H9 (cell line): ENCODE measurements around the gene PAK6. TPM values are rescaled to one million over a fixed set of nuclear protein-coding genes. Genes with fewer than 3 reads are reported as not detected.

Source experiments
- DNase-seq: peaks from one replicate; pipeline ENCODE4 v3.0.0-alpha.2; 2017
- H2AFZ ChIP-seq: one replicate; pipeline ENCODE4 v1.6.1; 2013; ENCODE audit warnings: mild to moderate bottlenecking, low read length, control low read depth, moderate library complexity
- H2AK5ac ChIP-seq: 2 replicates; pipeline ENCODE4 v1.6.1; 2013; ENCODE audit warnings: low read length, control low read depth, mixed read lengths; ENCODE audit not compliant: insufficient read length
- H2BK120ac ChIP-seq: one replicate; pipeline ENCODE4 v1.6.1; 2013; ENCODE audit warnings: low read depth, mild to moderate bottlenecking, low read length, control low read depth, inconsistent platforms; ENCODE audit not compliant: poor library complexity, severe bottlenecking
- H2BK12ac ChIP-seq: 2 replicates; pipeline ENCODE4 v1.6.1; 2013; ENCODE audit warnings: low read length, control low read depth, mixed read lengths, low read depth; ENCODE audit not compliant: insufficient read length
- H2BK15ac ChIP-seq: 2 replicates; pipeline ENCODE4 v1.6.1; 2013; ENCODE audit warnings: low read depth, low read length, control low read depth
- H2BK20ac ChIP-seq: one replicate; pipeline ENCODE4 v1.6.1; 2013; ENCODE audit warnings: low read depth, mild to moderate bottlenecking, low read length, control low read depth, inconsistent platforms; ENCODE audit not compliant: poor library complexity, severe bottlenecking
- H2BK5ac ChIP-seq: 2 replicates; pipeline ENCODE4 v1.6.1; 2013; ENCODE audit warnings: low read length, control low read depth, mixed read lengths; ENCODE audit not compliant: insufficient read length
- H3K14ac ChIP-seq: 2 replicates; pipeline ENCODE4 v1.6.1; 2013; ENCODE audit warnings: low read length, control low read depth; ENCODE audit not compliant: insufficient read depth
- H3K18ac ChIP-seq: 2 replicates; pipeline ENCODE4 v1.6.1; 2013; ENCODE audit warnings: low read depth, mild to moderate bottlenecking, mixed read lengths, low read length, control low read depth; ENCODE audit not compliant: insufficient read length
- H3K23ac ChIP-seq: 2 replicates; pipeline ENCODE4 v1.6.1; 2013; ENCODE audit warnings: low read length, control low read depth, mixed read lengths, low read depth; ENCODE audit not compliant: insufficient read length
- H3K23me2 ChIP-seq: 2 replicates; pipeline ENCODE4 v1.6.1; 2013; ENCODE audit warnings: low read depth, mild to moderate bottlenecking, mixed read lengths, low read length, control low read depth; ENCODE audit not compliant: insufficient read length, poor library complexity, severe bottlenecking
- H3K27ac ChIP-seq: 2 replicates; pipeline ENCODE4 v1.5.1; 2013; ENCODE audit warnings: low read length, control low read depth, mixed read lengths, low read depth; ENCODE audit not compliant: insufficient read length
- H3K27me3 ChIP-seq: 2 replicates; pipeline ENCODE4 v1.6.1; 2013; ENCODE audit warnings: low read length, control low read depth, inconsistent platforms; ENCODE audit not compliant: insufficient read depth
- H3K4ac ChIP-seq: 2 replicates; pipeline ENCODE4 v1.6.1; 2013; ENCODE audit warnings: low read depth, mild to moderate bottlenecking, control low read depth, inconsistent platforms, low read length, moderate library complexity
- H3K4me1 ChIP-seq: 2 replicates; pipeline ENCODE4 v1.6.1; 2013; ENCODE audit warnings: low read length, control low read depth, inconsistent platforms; ENCODE audit not compliant: insufficient read depth
- H3K4me2 ChIP-seq: 2 replicates; pipeline ENCODE4 v1.6.1; 2013; ENCODE audit warnings: low read length, control low read depth, mixed read lengths; ENCODE audit not compliant: insufficient read length, insufficient read depth
- H3K56ac ChIP-seq: 2 replicates; pipeline ENCODE4 v1.6.1; 2013; ENCODE audit warnings: low read depth, mild to moderate bottlenecking, mixed read lengths, low read length, control low read depth; ENCODE audit not compliant: insufficient read length
- H3K79me1 ChIP-seq: 2 replicates; pipeline ENCODE4 v1.6.1; 2013; ENCODE audit warnings: low read depth, mild to moderate bottlenecking, moderate library complexity, low read length, control low read depth, inconsistent platforms; ENCODE audit not compliant: insufficient read depth, poor library complexity, severe bottlenecking
- H3K79me2 ChIP-seq: 2 replicates; pipeline ENCODE4 v1.6.1; 2013; ENCODE audit warnings: low read length, control low read depth, inconsistent platforms; ENCODE audit not compliant: insufficient read depth
- H3K9ac ChIP-seq: 2 replicates; pipeline ENCODE4 v1.6.1; 2013; ENCODE audit warnings: low read length, control low read depth, mixed read lengths; ENCODE audit not compliant: insufficient read length; ENCODE audit errors: extremely low read depth
- H3K9me3 ChIP-seq: one replicate; pipeline ENCODE4 v1.6.1; 2013; ENCODE audit warnings: low read depth, low read length, inconsistent platforms; ENCODE audit not compliant: control insufficient read depth
- H3T11ph ChIP-seq: one replicate; pipeline ENCODE4 v1.6.1; 2013; ENCODE audit warnings: mild to moderate bottlenecking, low read length, control low read depth, inconsistent platforms
- H4K20me1 ChIP-seq: one replicate; pipeline ENCODE4 v1.6.1; 2013; ENCODE audit not compliant: control insufficient read depth, insufficient read length, insufficient read depth
- H4K5ac ChIP-seq: 2 replicates; pipeline ENCODE4 v1.6.1; 2013; ENCODE audit warnings: low read depth, mild to moderate bottlenecking, mixed read lengths, low read length, control low read depth; ENCODE audit not compliant: insufficient read length
- H4K8ac ChIP-seq: replicated peaks from 2 replicates; pipeline ENCODE4 v1.6.1; 2013; ENCODE audit warnings: low read length, control low read depth, mixed read lengths, low read depth; ENCODE audit not compliant: insufficient read length
- H4K91ac ChIP-seq: 2 replicates; pipeline ENCODE4 v1.6.1; 2013; ENCODE audit warnings: low read depth, mild to moderate bottlenecking, moderate library complexity, mixed read lengths, low read length, control low read depth; ENCODE audit not compliant: insufficient read length
- H3K27ac Mint-ChIP-seq, 3 experiments: 2 replicates in 2 of 3; 3 replicates in 1 of 3; pipeline ENCODE4 v1.8.0; 2020 to 2021; ENCODE audit warnings: mixed read lengths in 3 of 3, mild to moderate bottlenecking in 1 of 3, moderate library complexity in 1 of 3
- H3K27me3 Mint-ChIP-seq: 2 replicates; pipeline ENCODE4 v1.8.0; 2021; ENCODE audit warnings: low read depth, mild to moderate bottlenecking, moderate library complexity, mixed read lengths
- H3K36me3 Mint-ChIP-seq, 3 experiments: 2 replicates in 2 of 3; 3 replicates in 1 of 3; pipeline ENCODE4 v1.8.0; 2020 to 2021; ENCODE audit warnings: low read depth in 3 of 3, mixed read lengths in 3 of 3; ENCODE audit not compliant: insufficient read depth in 1 of 3
- H3K4me1 Mint-ChIP-seq, 2 experiments: 2 replicates each; pipeline ENCODE4 v1.8.0; 2020; ENCODE audit warnings: mixed read lengths in 2 of 2
- H3K4me3 Mint-ChIP-seq, 2 experiments: 2 replicates in 1 of 2; 3 replicates in 1 of 2; pipeline ENCODE4 v1.8.0; 2020 to 2021; ENCODE audit warnings: mild to moderate bottlenecking in 2 of 2, mixed read lengths in 2 of 2, moderate library complexity in 1 of 2
- H3K9me3 Mint-ChIP-seq, 2 experiments: 2 replicates in 1 of 2; 3 replicates in 1 of 2; pipeline ENCODE4 v1.8.0; 2020; ENCODE audit warnings: mild to moderate bottlenecking in 2 of 2, mixed read lengths in 2 of 2, moderate library complexity in 1 of 2
- WGBS: extraction: QIAGEN DNeasy Blood & Tissue Kit; methylation state at CpG from one replicate; pipeline ENCODE4 v1.1.7; 2013; ENCODE audit warnings: missing lambda C conversion rate, low lambda C conversion rate, mixed read lengths; ENCODE audit not compliant: insufficient read length; ENCODE audit errors: extremely low coverage; 5-methylcytosine and 5-hydroxymethylcytosine counted together
- total RNA-seq: library from RNA; stranded (reverse); gene quantifications from 2 replicates; pipeline ENCODE4 v1.2.1, GENCODE V29; 2021
- TF ChIP-seq, protein P1 (sequence below): fragments of 200-600 bp; sonication (generic); conservative IDR thresholded peaks from 3 replicates; pipeline ENCODE4 v1.8.0; 2021; ENCODE audit warnings: antibody characterized with exemption, mild to moderate bottlenecking

PAK6 gene
- total RNA-seq, 1 experiment from 2014 or later = 7.4 TPM

DNA sequence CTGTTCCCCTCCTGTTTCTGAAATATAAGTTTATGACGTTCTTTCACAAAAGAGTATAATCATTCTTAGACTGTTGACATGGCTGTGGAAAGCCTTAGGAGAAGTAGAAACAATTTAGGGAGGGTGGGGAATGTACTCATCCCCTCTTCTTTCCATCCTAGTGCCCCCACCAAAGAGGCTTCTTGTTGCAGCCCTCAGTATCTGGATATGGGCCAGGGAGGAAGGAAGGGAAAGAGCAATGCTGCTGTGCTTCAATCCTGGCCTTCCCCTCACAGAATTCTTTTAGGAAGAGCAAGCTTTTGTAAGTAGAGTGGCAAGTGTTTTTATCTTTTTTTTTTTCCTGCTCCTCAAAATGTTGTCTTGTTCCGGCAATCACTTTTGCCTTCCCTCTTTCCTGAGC, 86.3 kb downstream of the PAK6 start:
- Histone ChIP-seq H4K91ac (no peak overlapping the region), H2AK5ac (no peak overlapping the region), H3K4me2 (peak overlapping the region; percentile 58), H2BK12ac (no peak overlapping the region), H3K14ac (no peak overlapping the region), H3K23ac (no peak overlapping the region), H3K18ac (no peak overlapping the region), H4K8ac (no peak overlapping the region), H3K79me2 (no peaks in the 10 kb centered on the region), H3K4ac (no peak overlapping the region), H3K79me1 (no peaks in the 10 kb centered on the region), H3T11ph (no peak overlapping the region), H3K9me3 (no peaks in the 10 kb centered on the region), H2AFZ (no peak overlapping the region), H3K23me2 (peaks cover 10% of the 10 kb centered on the region), H3K27me3 (no peaks in the 10 kb centered on the region; the same call in 1 of the 2 replicates), H3K27ac (no peak overlapping the region), H3K4me1 (peaks cover 25% of the 10 kb centered on the region; the same call in 1 of the 2 replicates), H3K56ac (no peak overlapping the region), H4K20me1 (no peaks in the 10 kb centered on the region), H4K5ac (no peak overlapping the region), H3K9ac (no peak overlapping the region), H2BK20ac (no peak overlapping the region), H2BK15ac (no peak overlapping the region), H2BK120ac (no peak overlapping the region), H2BK5ac (no peak overlapping the region)
- Mint-ChIP-seq H3K4me3 (peak overlapping the region; percentile 67 to 85), H3K27me3 (peaks cover 38% of the 10 kb centered on the region), H3K4me1 (peaks cover 66 to 70% of the 10 kb centered on the region in 2 experiments), H3K9me3 (peaks cover 0 to 10% of the 10 kb centered on the region in 2 experiments; a peak in 2 of 5 replicates), H3K36me3 (peaks cover 4 to 24% (median 10%) of the 10 kb centered on the region in 3 experiments; a peak in 6 of 7 replicates), H3K27ac (no peak overlapping the region; a peak in 1 of 7 replicates)
- no peak for DNase-seq
- WGBS = no CpG with 5 or more reads among the region's 2 CpGs
- TF ChIP-seq, protein P1, sequence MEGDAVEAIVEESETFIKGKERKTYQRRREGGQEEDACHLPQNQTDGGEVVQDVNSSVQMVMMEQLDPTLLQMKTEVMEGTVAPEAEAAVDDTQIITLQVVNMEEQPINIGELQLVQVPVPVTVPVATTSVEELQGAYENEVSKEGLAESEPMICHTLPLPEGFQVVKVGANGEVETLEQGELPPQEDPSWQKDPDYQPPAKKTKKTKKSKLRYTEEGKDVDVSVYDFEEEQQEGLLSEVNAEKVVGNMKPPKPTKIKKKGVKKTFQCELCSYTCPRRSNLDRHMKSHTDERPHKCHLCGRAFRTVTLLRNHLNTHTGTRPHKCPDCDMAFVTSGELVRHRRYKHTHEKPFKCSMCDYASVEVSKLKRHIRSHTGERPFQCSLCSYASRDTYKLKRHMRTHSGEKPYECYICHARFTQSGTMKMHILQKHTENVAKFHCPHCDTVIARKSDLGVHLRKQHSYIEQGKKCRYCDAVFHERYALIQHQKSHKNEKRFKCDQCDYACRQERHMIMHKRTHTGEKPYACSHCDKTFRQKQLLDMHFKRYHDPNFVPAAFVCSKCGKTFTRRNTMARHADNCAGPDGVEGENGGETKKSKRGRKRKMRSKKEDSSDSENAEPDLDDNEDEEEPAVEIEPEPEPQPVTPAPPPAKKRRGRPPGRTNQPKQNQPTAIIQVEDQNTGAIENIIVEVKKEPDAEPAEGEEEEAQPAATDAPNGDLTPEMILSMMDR = no peak
